ENCODE results near the gene CACNA1C.

Gene CACNA1C

DNA sequence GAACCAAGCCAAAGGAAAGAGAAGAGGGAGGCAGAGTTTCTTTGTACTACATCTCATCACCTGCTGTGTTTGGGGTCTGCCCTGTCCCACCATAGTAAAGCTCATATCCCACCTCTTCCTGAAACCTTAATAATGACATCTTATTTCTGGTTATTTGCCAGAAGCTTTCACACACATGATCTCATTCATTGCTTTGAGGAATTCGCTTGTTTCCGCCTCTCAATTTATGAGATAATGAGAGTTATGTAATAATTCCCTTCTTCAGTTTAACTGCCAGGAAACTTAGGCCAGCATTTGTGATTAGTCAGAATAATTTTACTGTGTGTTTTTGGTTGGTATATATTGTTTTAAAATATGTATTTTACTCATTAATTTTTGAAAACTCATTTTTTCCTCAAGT is 205.2 kb downstream of the CACNA1C start:
- DNase-seq (ENCODE audit: low read depth) = no peak

DNA sequence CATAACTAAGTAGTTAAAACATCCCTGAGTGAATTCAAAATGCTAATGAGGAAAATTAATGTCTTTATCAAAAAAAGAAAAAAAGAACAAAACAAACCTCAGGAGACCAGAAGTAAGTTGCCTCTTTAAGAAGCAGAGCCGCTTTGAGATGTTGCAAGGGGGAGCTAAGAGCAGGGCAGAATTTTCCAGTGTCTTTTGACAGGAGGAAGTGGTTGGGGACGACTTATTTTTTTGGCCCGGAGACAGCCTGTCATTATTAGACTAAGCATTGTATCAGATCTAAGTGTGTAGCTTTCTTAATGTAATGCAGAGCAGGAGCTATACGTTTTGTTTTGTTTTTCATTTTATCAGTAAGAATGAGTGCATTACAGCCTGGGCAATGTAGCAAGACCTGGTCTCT is 206.6 kb downstream of the CACNA1C start:
- DNase-seq (ENCODE audit: low read depth) = no peak

DNA sequence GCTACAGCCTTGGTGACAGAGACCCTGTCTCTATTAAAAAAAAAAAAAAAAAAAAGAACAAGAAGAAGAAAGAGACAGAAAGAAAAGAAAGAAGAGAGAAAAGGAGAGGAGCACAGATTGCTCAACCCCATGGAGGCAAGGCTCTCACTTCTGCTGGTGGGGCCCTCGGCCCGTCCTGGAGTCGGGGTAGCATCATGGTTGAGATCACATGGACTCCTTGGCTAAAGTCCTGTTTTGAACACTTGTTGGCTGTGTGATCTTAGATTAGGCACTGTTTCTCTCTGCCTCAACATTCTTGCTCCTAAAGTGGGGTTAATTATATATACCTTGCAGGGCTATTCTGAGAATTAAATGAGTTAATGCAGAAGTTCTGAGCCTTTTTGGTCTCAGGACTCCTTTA is 207.7 kb downstream of the CACNA1C start:
- DNase-seq (ENCODE audit: low read depth) = no peak

DNA sequence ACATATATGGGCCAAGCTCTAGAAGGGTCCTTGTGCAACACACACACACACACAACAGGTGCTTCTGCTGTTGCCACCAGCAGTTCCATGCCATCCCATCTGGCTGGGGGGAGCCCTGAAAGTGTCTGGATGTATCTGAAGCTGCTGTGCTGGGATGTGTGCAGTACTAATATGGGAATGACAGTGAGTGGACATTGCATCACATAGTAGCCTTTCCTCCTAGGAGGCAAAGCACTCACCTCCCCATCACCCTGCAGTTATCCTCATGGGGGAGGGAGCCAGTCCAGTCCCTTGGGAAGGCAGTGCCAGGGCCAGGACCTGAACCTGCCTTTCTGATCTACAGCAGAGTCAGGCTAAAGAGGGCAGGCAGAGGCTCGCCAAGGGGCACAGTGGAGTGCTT is 208.9 kb downstream of the CACNA1C start:
- no peak for DNase-seq (ENCODE audit: low read depth)

DNA sequence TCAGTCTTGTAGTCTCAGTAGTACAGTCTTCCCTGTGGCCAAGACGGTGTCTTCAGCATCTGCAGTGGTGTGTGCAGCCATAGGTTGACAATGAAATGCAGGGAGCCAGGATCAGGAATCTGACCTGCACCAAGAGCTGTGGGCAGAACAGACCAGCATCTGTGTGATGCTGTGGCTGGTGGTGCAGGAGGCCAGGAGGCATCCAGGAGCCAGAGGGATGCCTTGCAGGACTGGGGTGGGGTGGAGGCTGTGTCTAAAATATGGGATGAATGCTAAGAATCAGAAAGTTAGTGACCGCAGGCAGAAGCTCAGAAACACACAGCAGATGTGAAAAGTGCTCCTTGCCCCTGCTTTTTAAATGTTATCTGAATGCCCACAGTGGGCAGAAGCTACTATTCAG is 209.7 kb downstream of the CACNA1C start:
- DNase-seq (ENCODE audit: low read depth) = no peak

DNA sequence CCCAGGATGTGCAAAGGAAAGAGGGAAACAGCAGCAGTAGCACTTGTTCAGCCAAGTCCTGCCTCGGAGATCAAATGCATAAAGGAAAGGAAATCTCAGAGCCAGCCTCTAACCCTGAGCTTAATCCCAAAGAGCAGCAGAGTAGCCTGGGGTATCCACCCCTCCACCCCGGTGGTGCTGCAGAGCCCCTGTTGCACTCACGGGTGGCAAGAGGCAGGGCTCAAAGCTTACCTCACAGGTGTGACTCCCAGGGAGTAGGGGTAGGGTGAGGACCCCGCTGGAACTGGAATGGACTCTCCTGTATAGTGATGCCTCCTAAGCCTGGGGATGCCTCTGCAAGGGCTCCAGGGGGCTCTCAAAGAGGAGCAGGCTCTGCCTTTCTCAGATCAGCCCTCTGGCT is 211.1 kb downstream of the CACNA1C start:
- DNase-seq (ENCODE audit: low read depth) = no peak

DNA sequence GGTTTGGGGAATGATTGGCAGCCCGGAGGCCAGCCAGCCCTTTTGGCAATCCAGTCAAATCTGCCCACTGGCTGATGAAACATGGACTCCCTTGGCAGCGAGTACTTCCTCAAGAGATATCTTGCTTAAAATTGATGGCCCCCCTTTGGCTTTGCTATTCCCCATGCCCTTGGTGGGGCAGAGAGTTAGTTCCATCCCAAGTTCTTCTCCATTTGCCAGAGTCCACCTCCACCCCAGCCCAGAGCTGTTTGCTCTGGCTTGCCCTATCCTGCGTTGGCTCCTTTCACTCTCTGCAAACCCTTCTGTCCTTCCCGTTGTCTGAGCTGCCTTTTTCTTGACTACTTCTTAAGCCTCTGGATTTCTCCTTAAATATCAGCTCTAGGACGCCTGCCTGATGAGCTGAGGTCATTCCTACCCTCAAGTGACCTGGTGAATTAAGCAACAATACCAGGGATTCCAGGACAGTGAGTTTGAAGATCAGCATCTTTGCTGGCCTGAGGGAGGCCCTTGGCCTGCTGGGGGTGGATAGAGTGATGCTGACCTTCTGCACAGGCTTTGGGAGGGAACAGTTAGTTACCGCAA is 212.0 kb downstream of the CACNA1C start:
- DNase-seq (ENCODE audit: low read depth) = peak; percentile 94

DNA sequence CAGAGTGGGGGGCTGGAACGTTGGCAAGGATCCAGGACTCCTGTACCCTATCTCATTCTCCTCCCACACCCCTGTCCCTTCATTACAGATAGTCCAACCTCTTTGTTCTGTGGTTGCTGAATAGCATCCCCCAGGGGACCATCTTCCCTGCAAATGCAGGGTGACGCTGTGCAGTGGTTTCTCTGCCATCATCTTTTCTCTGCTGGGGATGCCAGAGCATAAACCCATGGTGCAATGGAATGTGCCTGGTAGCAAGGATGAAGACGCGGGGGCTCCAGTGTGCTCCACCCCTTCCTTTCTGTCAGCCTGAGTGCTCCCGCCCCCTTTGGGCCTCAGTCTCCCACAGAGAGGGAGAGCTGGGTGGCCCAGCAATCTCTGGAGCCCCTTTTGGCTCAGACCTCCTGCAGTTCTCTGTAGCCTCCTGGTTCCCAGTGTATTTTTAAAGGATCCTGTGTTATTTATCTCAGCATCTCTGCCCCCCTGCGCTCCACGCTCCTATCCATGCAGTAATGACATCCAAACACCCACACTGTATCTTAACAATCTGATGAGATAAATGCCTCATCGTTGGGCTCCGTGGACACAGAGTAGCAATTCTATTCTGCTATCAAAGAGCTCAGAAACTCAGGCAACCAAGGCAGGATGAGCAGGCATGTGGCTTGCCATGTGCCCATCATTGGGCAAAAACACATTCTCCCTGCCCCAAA is 212.8 kb downstream of the CACNA1C start:
- no peak for DNase-seq (ENCODE audit: low read depth)

DNA sequence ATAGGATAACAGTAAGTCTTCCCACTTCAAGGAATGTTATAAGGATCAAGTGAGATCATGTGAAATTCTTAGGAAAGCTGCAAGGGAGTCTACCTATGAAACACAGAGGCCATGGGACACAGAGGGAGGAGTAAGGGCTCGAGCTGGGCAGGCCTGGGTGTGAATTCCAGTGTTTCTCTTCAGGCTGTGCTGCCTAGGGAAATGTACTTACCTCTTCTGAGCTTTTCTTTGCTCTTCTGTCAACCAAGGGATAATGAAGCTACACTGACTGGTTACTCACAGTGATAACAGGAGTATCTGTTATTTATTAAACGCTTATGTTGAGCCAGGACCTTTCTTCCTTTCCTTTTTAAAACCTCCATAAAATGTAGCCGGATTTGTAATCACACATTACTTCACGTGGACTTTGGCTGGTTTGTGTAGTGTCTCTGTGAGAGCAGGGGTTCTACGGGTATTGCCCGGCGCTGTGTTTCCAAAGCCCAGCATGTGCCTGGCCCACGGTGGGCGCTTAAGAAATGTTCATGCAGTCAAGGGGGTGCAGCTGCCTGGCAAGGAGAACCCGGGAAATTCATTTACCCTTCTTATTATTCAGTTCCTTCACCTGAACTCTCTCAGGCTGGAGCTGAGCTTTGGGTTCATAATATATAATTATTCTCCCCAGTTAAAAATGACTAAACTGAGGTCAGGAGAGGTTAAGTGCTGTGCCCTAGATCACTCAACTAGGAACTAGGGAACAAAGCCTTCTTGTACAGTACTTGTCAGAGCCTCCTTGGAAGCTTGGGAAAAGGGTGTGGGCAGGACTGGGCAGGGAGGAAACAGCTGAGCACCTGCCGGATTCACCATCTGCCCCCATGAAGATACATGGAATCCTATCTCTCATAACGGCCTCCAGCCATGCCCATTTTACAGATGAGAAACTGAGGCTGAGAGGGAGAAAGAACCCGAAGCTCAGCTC is 214.2 kb downstream of the CACNA1C start:
- no peak for DNase-seq (ENCODE audit: low read depth)

DNA sequence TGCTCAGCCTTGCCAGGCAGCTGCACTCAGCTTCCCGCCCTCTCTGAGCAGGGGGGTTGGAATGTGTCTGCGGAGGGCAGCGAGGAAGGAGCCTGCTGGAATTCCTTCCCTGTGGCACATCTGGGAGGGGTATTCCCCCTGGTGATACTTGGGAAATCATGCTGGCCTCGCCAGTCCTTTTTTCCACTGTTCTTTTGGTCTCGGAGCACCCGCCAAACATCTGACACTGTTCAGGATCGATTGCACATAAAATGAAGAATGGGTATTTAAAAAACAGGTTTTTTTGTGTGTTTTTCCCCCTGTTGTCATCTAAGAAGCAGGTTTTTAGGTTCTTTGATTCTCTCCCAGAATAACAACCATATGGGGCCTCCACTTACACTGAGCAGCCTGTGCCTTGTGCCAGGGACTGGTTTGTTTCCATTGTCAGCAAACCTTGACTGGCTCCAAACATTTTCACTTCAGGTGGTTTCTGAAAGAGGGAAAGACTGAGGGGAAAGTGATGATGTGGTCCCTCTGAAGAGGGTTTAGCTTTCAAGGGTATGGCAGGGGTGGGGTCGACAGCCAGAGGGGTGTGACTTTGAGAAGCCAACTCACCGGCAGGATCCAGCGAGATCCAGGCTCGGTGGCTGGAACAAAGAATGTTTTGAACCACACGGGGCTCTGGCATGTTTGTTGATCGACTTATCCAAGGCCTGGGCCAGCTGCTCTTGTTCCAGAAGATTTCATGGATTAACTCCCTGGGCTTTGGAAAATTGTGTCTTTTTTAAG is 215.1 kb downstream of the CACNA1C start:
- peak; percentile 68 for DNase-seq (ENCODE audit: low read depth)

DNA sequence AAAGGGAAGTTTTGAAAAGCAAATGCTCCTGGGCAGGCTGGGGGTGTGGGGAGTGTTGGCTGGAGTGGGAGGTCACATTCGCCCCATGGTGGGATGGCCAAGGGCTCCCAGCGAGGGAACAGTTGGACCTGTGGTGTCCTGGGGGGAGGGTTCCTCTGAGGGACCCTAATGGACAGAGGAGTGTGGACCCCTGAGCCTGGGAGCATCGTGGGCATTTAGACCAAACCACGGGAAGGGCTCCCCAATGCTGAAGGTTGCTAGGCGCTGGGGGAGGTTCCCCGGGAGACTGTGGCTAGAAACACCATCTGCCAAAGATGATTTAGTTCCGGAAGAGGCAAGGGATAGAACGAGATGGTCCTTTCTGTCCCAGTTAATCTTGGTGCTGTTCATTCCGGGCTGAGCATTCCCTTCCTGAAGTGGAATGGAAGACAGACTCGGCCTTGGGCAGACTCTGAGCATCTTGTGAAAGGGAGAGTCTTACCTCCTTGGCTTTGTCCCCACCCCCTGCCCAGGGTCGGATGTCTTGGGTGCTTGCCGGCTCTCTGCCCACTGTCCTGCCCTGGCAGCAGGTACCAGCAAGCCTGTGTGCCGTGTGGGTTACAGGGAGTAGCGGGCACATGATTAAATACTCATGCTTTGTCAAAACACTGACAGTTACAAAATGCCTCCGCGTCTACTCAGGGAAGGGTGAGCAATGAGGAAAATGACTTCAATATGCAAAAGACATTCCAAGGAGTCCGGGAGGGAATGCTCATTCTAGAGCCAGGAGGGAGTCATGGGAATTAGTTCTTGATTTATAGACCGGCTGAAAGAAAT is 215.9 kb downstream of the CACNA1C start:
- DNase-seq (ENCODE audit: low read depth) = peak; percentile 79

DNA sequence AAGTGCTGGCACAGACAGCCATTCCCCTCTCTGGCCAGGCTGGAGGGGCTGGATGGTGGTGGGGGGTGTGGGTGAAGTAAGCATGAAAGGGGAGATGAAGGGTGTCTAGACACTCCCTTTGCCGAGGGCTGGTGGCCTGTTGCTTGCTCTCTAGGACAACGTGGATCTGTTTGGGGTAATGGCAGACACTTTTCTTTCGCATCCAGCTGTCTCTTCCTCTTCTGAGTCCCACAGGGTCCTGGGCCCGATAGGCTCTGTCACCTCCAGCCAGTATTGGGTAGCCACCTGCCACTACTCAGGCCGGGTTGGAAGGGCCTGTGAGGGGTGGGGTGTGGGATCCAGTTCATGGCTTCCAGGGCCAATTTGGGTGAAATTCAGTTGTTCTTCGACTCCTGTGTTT is 218.1 kb downstream of the CACNA1C start:
- DNase-seq (ENCODE audit: low read depth) = no peak

DNA sequence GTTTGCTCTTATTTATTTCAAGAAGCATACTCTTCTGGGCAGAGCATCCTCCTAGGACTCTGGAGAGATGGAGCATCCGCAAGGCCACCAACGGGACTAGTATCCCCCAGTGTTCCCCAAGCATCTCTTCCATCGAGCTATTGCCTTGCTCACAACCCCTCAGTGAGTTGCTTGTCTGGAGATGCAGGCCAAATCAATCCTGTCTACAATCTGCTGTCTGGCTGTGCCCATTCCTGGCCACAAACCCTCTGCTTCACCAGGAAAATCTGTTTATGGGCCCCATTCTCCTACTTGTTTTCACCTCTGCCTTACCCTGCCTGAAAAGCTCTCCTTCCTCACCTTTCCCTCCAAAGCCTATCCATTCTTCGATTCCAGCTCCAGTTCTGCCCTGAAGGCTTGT is 219.2 kb downstream of the CACNA1C start:
- no peak for DNase-seq (ENCODE audit: low read depth)

DNA sequence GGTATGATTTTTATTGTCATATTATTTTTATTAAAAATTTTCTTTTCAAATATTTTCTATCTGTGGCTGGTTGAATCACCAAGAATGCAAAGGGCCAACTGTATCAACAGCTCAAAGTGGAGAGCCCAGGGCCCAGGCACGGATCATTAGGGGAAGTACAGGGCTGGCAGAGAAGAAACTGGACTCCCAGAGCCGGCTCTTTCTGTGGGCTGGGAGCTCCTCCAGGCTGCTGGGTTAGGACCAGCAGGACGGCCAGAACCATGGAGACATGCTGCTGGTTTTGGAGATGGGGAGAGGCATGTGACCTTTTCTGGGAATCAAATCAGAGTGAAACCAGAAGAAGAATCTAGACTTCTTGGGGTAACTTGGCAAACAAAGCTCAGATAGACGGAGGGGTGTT is 220.5 kb downstream of the CACNA1C start:
- no peak for DNase-seq (ENCODE audit: low read depth)

DNA sequence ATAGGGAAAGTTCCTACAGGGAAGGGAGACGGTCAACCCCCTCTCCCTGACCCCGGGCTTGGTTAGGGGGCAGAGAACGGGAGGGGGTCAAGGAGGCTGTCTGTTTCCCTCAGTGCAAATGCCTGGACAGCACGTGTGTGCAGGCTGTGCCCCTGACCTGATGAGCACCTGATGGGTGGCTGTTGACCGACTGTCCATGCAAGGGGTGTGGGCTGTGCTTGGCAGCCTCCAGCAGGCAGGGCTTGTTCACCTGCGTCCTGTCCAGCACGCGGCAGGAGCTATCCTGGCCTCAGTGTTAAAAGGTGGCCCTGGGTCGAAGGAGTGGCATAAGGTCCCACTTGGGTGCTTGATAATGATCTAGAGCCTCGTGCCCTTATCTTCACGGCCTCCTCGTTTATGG is 221.0 kb downstream of the CACNA1C start:
- no peak for DNase-seq (ENCODE audit: low read depth)

DNA sequence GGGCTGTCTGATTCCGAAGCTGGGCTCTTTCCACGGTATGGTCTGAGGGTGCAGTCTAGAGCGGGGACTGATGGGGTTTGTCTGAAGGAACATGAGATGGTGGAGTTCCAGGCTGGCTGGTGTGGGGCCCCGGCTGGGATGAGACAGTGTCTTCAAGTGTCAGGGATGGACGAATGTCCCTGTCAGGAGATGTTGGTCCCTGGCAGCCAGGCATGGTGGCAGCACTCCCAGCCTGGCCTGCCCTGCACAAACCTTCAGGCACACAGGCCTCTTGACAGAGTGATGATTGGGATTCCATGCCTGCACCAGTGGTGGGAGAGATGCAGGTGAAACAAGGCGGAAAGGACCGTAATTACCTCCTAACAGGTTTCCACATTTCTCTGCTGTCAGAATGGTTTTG is 221.9 kb downstream of the CACNA1C start:
- DNase-seq (ENCODE audit: low read depth) = no peak

DNA sequence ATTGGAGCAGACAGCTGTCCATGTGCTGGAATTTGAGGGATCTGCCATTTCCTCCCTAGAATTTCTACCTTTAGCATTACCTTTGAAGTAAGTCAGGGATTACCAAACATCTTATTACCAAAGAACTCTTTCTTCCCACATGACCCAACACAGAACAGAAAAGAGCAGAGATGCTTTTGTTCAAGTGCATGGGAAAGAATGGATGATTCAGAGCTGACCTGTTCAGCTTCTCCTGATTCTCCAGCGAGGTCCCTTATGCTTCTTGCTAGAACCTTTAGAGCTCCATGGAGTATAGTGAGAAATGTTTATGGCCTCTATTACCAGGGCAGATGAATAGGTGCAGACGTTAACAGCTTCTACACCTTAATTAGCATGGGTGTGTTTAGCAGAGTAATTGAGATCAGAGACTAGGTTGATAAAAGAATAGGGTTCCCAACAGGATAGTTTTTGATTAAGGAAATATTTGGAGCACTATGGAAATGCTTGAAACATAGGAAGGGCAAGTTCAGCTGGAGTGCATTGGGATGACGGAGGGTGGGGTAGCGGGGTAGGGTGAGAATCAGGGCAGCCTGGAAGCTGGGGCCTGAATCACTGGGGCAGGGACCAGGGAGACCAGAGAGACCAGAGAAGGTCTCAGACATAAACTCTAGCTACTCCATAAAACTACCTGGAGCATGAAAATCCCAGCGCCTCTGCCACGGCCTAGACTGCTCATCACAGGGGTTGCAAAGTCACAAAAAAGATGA is 223.7 kb downstream of the CACNA1C start:
- DNase-seq (ENCODE audit: low read depth) = no peak

DNA sequence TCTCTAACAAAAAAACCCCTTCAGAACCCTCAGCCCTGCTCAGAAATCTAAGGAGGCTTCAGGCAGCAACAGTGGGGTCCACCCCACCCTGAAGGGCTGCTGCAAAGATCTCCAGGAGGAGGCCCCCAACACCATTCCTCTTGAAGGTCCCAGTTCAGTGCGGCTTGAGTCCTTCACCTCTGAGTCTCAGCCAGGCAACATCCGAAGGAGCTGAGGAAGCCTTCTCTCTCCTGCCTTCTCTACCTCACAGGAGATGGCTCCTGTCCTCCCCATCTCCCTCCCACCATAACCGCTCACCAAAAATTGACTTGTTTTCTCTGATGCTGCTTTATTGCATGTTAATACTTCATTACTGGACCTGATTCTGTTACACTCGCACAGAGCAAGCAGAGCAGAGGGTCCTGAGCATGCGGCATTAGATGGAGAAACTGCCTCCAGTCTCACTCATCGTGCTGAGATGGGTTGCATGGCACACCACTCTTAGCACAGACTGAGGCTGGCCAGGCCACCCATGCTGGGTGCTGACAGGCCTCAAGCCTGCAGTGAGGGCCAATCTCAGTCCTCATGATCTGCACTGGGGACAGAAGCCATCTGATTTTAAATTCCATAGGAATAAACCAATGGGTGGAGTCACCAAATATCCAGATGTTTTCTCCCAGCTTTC is 224.8 kb downstream of the CACNA1C start:
- no peak for DNase-seq (ENCODE audit: low read depth)

DNA sequence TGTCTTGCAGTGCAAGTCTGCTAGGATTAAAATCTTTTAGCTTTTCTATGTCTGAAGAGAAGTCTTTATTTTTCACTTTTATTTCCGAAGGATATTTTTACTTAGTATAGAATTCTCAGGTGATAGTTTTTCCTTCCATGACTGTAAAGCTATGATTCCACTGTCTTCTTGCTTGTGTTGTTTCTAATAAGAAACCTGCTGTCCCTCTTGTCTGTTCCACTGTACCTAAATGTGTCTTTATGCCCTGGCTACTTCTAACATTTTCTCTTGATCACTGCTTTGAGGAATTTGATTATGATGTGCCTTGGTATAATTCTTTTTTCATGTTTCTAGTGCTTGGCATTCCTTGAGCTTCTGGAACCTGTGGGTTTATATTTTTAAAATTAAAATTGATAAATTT is 228.7 kb downstream of the CACNA1C start:
- no peak for DNase-seq (ENCODE audit: low read depth)

DNA sequence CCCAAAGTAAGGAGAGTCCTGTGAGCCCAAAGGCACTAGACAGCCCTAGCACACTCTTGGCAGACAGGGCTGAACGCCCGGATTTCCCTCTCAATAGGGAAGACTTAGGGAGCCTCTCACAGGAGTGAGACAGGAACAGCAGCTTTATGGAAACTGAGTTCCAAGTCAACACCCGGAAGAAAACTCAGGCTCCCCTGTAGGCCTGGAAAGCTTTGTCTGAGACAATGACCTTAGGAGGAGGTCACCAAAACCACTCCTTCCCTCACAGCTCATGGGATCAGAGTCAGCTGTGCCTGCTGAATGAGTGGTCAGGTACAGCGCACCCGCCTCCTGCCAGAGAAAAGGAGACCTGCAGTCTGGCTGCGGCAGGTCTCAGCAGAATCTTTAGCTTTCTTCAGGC is 229.5 kb downstream of the CACNA1C start:
- no peak for DNase-seq (ENCODE audit: low read depth)

All from GM04504 (cell line).